Measurements from ENCODE around the gene CDK4. TPM values are rescaled to one million over a fixed set of nuclear protein-coding genes. Genes with fewer than 3 reads are reported as not detected.

The CDK4 gene
- total and polyA plus RNA-seq, 2 of the 13 experiments (the other 11 are each of a cell fraction or from before 2014, with no cell fraction given): 191 to 209 TPM

DNA sequence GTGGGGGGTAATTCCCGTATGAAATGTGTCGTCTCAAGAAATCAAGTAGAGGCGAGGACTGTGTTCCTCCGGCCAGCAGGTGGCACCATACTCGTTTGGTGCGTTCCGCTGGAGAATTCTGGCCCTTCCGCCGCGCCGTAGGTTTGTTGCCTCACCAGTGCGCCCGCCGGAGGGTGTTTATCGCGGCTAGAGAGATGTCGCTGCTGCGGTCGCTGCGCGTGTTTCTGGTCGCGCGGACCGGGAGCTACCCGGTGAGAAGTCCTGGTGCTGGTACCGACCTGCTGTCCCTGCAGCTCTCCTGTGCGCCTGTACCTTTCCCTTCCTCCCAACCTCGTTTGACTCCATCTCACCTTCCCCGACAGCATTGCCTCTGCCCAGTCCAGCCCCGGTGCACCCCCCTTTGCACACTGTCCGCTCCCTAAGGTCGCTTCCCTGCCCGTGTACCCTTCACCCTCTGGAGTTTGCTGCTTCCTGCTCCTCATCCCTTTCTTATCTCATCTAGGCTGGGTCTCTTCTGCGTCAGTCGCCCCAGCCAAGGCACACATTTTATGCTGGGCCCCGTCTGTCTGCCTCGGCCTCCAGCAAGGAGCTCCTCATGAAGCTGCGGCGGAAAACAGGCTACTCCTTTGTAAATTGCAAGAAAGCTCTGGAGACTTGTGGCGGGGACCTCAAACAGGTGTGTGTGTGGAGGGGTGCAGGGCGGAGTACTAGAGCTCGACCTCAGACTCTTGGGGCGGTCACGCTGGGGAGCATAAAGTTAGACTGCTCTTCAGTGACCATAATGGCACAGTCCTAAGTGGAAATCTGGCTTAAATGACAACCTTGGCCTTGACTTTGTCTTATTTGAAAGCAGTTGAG, 30.7 kb upstream of the CDK4 start, which contains the start of gene TSFM (continued):
- TF ChIP-seq ZNF598 (CRISPR knock-in tag; IDR thresholded peaks at IDR 0.05; ENCODE audit: borderline replicate concordance) (peak; percentile 80; the same call in 1 of the 2 replicates), TMF1 (CRISPR knock-in tag; IDR thresholded peaks at IDR 0.05; ENCODE audit: low read depth) (no peak), ZNF431 (CRISPR knock-in tag; IDR thresholded peaks at IDR 0.05; ENCODE audit: borderline replicate concordance, low read depth) (peak; percentile 70; the same call in 1 of the 2 replicates), ZBTB8A (CRISPR knock-in tag; IDR thresholded peaks at IDR 0.05; ENCODE audit: borderline replicate concordance, low read depth) (no peak), MZF1 (CRISPR knock-in tag; IDR thresholded peaks at IDR 0.05; ENCODE audit: borderline replicate concordance) (no peak), TOE1 (CRISPR knock-in tag; IDR thresholded peaks at IDR 0.05) (no peak), ZNF558 (CRISPR knock-in tag; IDR thresholded peaks at IDR 0.05; ENCODE audit: borderline replicate concordance) (0 out of 2 replicates have a peak, but pooled peaks have one; percentile 45), ARNTL (CRISPR knock-in tag; IDR thresholded peaks at IDR 0.05) (peak; percentile 61), AGO1 (IDR thresholded peaks at IDR 0.05; ENCODE audit: low read depth, low read length, poor library complexity, severe bottlenecking) (peak; percentile 87), GABPB1 (CRISPR knock-in tag; IDR thresholded peaks at IDR 0.05) (peak; percentile 91), ZNF282 (IDR thresholded peaks at IDR 0.05; ENCODE audit: partially characterized antibody) (no peak), SP5 (CRISPR knock-in tag; IDR thresholded peaks at IDR 0.05; ENCODE audit: borderline replicate concordance, low read depth) (no peak), CEBPG (CRISPR knock-in tag; IDR thresholded peaks at IDR 0.05) (peak; percentile 92), ZFP82 (CRISPR knock-in tag; IDR thresholded peaks at IDR 0.05; ENCODE audit: borderline replicate concordance) (peak; percentile 80; the same call in 1 of the 2 replicates)
- TF ChIP-seq, protein P1, sequence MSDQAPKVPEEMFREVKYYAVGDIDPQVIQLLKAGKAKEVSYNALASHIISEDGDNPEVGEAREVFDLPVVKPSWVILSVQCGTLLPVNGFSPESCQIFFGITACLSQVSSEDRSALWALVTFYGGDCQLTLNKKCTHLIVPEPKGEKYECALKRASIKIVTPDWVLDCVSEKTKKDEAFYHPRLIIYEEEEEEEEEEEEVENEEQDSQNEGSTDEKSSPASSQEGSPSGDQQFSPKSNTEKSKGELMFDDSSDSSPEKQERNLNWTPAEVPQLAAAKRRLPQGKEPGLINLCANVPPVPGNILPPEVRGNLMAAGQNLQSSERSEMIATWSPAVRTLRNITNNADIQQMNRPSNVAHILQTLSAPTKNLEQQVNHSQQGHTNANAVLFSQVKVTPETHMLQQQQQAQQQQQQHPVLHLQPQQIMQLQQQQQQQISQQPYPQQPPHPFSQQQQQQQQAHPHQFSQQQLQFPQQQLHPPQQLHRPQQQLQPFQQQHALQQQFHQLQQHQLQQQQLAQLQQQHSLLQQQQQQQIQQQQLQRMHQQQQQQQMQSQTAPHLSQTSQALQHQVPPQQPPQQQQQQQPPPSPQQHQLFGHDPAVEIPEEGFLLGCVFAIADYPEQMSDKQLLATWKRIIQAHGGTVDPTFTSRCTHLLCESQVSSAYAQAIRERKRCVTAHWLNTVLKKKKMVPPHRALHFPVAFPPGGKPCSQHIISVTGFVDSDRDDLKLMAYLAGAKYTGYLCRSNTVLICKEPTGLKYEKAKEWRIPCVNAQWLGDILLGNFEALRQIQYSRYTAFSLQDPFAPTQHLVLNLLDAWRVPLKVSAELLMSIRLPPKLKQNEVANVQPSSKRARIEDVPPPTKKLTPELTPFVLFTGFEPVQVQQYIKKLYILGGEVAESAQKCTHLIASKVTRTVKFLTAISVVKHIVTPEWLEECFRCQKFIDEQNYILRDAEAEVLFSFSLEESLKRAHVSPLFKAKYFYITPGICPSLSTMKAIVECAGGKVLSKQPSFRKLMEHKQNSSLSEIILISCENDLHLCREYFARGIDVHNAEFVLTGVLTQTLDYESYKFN (CRISPR knock-in tag; conservative IDR thresholded peaks at IDR 0.05): peak; percentile 35; the same call in 1 of the 2 replicates
- TF ChIP-seq, protein P2, sequence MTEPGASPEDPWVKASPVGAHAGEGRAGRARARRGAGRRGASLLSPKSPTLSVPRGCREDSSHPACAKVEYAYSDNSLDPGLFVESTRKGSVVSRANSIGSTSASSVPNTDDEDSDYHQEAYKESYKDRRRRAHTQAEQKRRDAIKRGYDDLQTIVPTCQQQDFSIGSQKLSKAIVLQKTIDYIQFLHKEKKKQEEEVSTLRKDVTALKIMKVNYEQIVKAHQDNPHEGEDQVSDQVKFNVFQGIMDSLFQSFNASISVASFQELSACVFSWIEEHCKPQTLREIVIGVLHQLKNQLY (CRISPR knock-in tag; IDR thresholded peaks at IDR 0.05): 0 out of 2 replicates have a peak, but pooled peaks have one; percentile 10
- TF ChIP-seq, protein P3, sequence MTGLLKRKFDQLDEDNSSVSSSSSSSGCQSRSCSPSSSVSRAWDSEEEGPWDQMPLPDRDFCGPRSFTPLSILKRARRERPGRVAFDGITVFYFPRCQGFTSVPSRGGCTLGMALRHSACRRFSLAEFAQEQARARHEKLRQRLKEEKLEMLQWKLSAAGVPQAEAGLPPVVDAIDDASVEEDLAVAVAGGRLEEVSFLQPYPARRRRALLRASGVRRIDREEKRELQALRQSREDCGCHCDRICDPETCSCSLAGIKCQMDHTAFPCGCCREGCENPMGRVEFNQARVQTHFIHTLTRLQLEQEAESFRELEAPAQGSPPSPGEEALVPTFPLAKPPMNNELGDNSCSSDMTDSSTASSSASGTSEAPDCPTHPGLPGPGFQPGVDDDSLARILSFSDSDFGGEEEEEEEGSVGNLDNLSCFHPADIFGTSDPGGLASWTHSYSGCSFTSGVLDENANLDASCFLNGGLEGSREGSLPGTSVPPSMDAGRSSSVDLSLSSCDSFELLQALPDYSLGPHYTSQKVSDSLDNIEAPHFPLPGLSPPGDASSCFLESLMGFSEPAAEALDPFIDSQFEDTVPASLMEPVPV (CRISPR knock-in tag; IDR thresholded peaks at IDR 0.05): 0 out of 2 replicates have a peak, but pooled peaks have one; percentile 16
- TF ChIP-seq, protein P4, sequence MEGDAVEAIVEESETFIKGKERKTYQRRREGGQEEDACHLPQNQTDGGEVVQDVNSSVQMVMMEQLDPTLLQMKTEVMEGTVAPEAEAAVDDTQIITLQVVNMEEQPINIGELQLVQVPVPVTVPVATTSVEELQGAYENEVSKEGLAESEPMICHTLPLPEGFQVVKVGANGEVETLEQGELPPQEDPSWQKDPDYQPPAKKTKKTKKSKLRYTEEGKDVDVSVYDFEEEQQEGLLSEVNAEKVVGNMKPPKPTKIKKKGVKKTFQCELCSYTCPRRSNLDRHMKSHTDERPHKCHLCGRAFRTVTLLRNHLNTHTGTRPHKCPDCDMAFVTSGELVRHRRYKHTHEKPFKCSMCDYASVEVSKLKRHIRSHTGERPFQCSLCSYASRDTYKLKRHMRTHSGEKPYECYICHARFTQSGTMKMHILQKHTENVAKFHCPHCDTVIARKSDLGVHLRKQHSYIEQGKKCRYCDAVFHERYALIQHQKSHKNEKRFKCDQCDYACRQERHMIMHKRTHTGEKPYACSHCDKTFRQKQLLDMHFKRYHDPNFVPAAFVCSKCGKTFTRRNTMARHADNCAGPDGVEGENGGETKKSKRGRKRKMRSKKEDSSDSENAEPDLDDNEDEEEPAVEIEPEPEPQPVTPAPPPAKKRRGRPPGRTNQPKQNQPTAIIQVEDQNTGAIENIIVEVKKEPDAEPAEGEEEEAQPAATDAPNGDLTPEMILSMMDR (CRISPR knock-in tag; IDR thresholded peaks at IDR 0.05): peak; percentile 94
- TF ChIP-seq, protein P5, sequence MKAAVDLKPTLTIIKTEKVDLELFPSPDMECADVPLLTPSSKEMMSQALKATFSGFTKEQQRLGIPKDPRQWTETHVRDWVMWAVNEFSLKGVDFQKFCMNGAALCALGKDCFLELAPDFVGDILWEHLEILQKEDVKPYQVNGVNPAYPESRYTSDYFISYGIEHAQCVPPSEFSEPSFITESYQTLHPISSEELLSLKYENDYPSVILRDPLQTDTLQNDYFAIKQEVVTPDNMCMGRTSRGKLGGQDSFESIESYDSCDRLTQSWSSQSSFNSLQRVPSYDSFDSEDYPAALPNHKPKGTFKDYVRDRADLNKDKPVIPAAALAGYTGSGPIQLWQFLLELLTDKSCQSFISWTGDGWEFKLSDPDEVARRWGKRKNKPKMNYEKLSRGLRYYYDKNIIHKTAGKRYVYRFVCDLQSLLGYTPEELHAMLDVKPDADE (CRISPR knock-in tag; IDR thresholded peaks at IDR 0.05): no peak
